CD4-positive, alpha-beta T cell (primary cell): Measurements from ENCODE around the gene PLLP. TPM values are rescaled to one million over a fixed set of nuclear protein-coding genes. Genes with fewer than 3 reads are reported as not detected.

ENCODE experiments used
- ATAC-seq: fragments of 200-7000 bp; cut with Tn5 transposase; one replicate; pipeline ENCODE4 v1.10.0; 2022; ENCODE audit warnings: mild to moderate bottlenecking; ENCODE audit not compliant: poor library complexity
- CTCF ChIA-PET: fragments of 350-600 bp; sonication (Branson Sonifier 250); formaldehyde crosslinking; loops from one replicate; lab custom pipeline; 2021; ENCODE audit warnings: antibody characterized with exemption, inconsistent platforms; lab: Charles Lee
- POLR2A ChIA-PET: fragments of 350-600 bp; sonication (Branson Sonifier 250); formaldehyde crosslinking; loops from one replicate; lab custom pipeline; 2021; ENCODE audit warnings: antibody characterized with exemption, inconsistent platforms; lab: Charles Lee
- DNase-seq, 14 experiments: peaks; one replicate each; pipeline ENCODE4 v3.0.0-alpha.2; 2013 to 2020; ENCODE audit warnings: mixed read lengths in 2 of 14
- H3K27ac ChIP-seq, 2 donors: one replicate each; pipeline versions ENCODE4 v1.5.1 to v1.7.0; 2013; ENCODE audit warnings: low read length in 2 of 2, low read depth in 1 of 2, mild to moderate bottlenecking in 1 of 2
- H3K27me3 ChIP-seq, 2 experiments: 1 replicate in 1 of 2; 2 replicates in 1 of 2; pipeline versions ENCODE4 v1.6.1 to v1.7.0; 2013; ENCODE audit warnings: low read length in 2 of 2, control low read depth in 1 of 2, mild to moderate bottlenecking in 1 of 2, moderate library complexity in 1 of 2; ENCODE audit not compliant: insufficient read depth in 2 of 2, control insufficient read depth in 1 of 2
- H3K36me3 ChIP-seq: one replicate; pipeline ENCODE4 v1.6.1; 2013; ENCODE audit warnings: low read length, control low read depth; ENCODE audit not compliant: insufficient read depth
- H3K4me1 ChIP-seq: one replicate; pipeline ENCODE4 v1.6.1; 2013; ENCODE audit warnings: low read length, control low read depth; ENCODE audit not compliant: insufficient read depth
- H3K4me3 ChIP-seq: one replicate; pipeline ENCODE4 v1.5.1; 2013; ENCODE audit warnings: mild to moderate bottlenecking, low read length, moderate library complexity
- H3K9me3 ChIP-seq, 2 experiments: 1 replicate in 1 of 2; 2 replicates in 1 of 2; pipeline versions ENCODE4 v1.6.1 to v1.7.0; 2013; ENCODE audit warnings: low read length in 2 of 2, mild to moderate bottlenecking in 2 of 2, control low read depth in 1 of 2, moderate library complexity in 1 of 2; ENCODE audit not compliant: control insufficient read depth in 1 of 2, insufficient read depth in 1 of 2
- H3K27ac Mint-ChIP-seq: one replicate; pipeline ENCODE4 v1.8.0; 2020; ENCODE audit warnings: mixed read lengths
- H3K27me3 Mint-ChIP-seq: one replicate; pipeline ENCODE4 v1.8.0; 2021; ENCODE audit warnings: mixed read lengths
- H3K36me3 Mint-ChIP-seq: one replicate; pipeline ENCODE4 v1.8.0; 2021; ENCODE audit warnings: low read depth, mixed read lengths
- H3K4me1 Mint-ChIP-seq: one replicate; pipeline ENCODE4 v1.8.0; 2021; ENCODE audit warnings: low read depth, mixed read lengths
- H3K4me3 Mint-ChIP-seq: one replicate; pipeline ENCODE4 v1.8.0; 2020; ENCODE audit warnings: mild to moderate bottlenecking, mixed read lengths
- H3K9me3 Mint-ChIP-seq: one replicate; pipeline ENCODE4 v1.8.0; 2020; ENCODE audit warnings: mixed read lengths
- CTCF ChIP-seq: fragments of 200-600 bp; IDR thresholded peaks from one replicate; pipeline ENCODE4 v1.8.0; 2022; ENCODE audit warnings: antibody characterized with exemption, mild to moderate bottlenecking
- intact Hi-C, 2 experiments: fragments of 100-400 bp; cut with DNase I in 1 of 2; cut with micrococcal nuclease in 1 of 2; formaldehyde crosslinking; loops; one replicate each; pipeline versions ENCODE4 v1.15.1 to v1.9.0; 2023 to 2025; cut with DNase I, micrococcal nuclease
- total RNA-seq, 174 experiments: library from RNA in 2 of 174; stranded (reverse) in 2 of 174; gene quantifications; one replicate each; pipeline ENCODE4 v1.2.3 and lab custom pipeline; 2021 to 2026

The PLLP gene
- total RNA-seq, 2 experiments from 2014 or later, result 1.8 to 2.5 TPM

GRCh38 chr16:57208926-57209325 lies 75.5 kb downstream of the PLLP start:
- Mint-ChIP-seq H3K9me3 (no peaks in the 10 kb centered on the region), H3K4me3 (no peak overlapping the region), H3K27me3 (no peaks in the 10 kb centered on the region), H3K36me3 (peaks cover 85% of the 10 kb centered on the region), H3K27ac (no peak overlapping the region), H3K4me1 (no peaks in the 10 kb centered on the region)
- H3K4me3 ChIP-seq, result no peak overlapping the region
- no peak for DNase-seq
- H3K4me1 ChIP-seq, result no peaks in the 10 kb centered on the region
- intact Hi-C loops, result no loop called here
- H3K9me3 ChIP-seq, result no peaks in the 10 kb centered on the region
- CTCF ChIA-PET, result no interaction called here
- H3K27me3 ChIP-seq, result no peaks in the 10 kb centered on the region
- POLR2A ChIA-PET, result no interaction called here
- no peak for TF ChIP-seq CTCF
- H3K27ac ChIP-seq, result no peak overlapping the region
- H3K36me3 ChIP-seq, result peaks cover 82% of the 10 kb centered on the region
- ATAC-seq, result no peak

Other genes with a start within 250 kb of the PLLP start
- gene CPNE2, start 192.1 kb downstream of the PLLP start, total RNA-seq, result 1 to 10 TPM; 2.2 to 3.5 TPM
- 10 to 100 TPM; 77.1 to 77.9 TPM for gene PSME3IP1, start 98.6 kb downstream of the PLLP start, total RNA-seq
- 10 to 100 TPM; 19.9 to 21.3 TPM for gene RSPRY1, start 98.3 kb downstream of the PLLP start, total RNA-seq
- 10 to 100 TPM; 32.4 to 35.6 TPM for gene ARL2BP, start 39.4 kb downstream of the PLLP start, total RNA-seq
- gene CCL22, start 74.1 kb upstream of the PLLP start, total RNA-seq, result not detected
- not detected for gene CX3CL1, start 87.8 kb upstream of the PLLP start, total RNA-seq
- not detected for gene CCL17, start 120.1 kb upstream of the PLLP start, total RNA-seq
- gene CIAPIN1, start 162.7 kb upstream of the PLLP start, total RNA-seq, result 10 to 100 TPM; 27.8 to 28.0 TPM
- gene COQ9, start 162.8 kb upstream of the PLLP start, total RNA-seq, result 1 to 10 TPM; 7.0 to 7.6 TPM
- 100 to 1,000 TPM; 124 to 125 TPM for gene POLR2C, start 178.0 kb upstream of the PLLP start, total RNA-seq
- 1 to 10 TPM; 2.4 to 2.9 TPM for gene DOK4, start 201.8 kb upstream of the PLLP start, total RNA-seq